ENCODE results near the gene AGPAT4.
"Not testable (repeated sequence)": the region's sequence is repeated elsewhere in the genome, so short reads cannot be mapped to it uniquely, and the experiment has no call there.

AGPAT4 gene

DNA sequence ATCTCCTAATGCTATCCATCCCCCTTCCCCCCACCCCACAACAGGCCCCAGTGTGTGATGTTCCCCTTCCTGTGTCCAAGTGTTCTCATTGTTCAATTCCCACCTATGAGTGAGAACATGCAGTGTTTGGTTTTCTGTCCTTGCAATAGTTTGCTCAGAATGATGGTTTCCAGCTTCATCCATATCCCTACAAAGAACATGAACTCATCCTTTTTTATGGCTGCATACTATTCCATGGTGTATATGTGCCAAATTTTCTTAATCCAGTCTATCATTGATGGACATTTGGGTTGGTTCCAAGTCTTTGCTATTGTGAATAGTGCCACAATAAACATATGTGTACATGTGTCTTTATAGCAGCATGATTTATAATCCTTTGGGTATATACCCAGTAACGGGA lies 101.1 kb downstream of the AGPAT4 start:
- H2BK15ac ChIP-seq (replicated peaks; ENCODE audit: low read depth); H2BK120ac ChIP-seq (ENCODE audit: low read depth, low read length); H3K4me3 ChIP-seq (ENCODE audit: low read length): not testable (repeated sequence)

DNA sequence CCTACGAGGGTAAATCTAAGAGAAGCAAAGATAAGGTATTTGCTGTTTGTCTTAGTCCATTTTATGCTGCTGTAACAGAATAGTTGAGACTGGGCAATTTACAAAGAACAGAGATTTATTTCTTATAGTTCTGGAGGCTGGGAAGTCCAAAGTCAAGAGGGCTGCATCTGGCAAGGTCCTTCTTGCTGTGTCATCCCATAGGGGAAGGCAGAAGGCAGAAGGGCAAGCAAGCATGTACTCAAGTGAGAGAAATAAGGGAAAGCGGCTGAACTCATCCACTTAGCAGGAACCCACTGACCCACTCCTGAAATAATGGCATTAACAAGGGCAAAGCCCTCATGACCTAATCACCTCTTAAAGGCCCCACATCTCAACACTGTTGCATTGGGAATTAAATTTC lies 102.7 kb downstream of the AGPAT4 start:
- no peak overlapping the region for H3K23ac ChIP-seq (ENCODE audit: low read length)
- H3K18ac ChIP-seq (ENCODE audit: low read length): no peak overlapping the region
- no peak overlapping the region for H4K5ac ChIP-seq (ENCODE audit: low read length)
- peaks cover 13% of the 10 kb centered on the region for H3K4me1 ChIP-seq (ENCODE audit: control insufficient read depth, low read depth, low read length)
- H2BK120ac ChIP-seq (ENCODE audit: low read depth, low read length): no peak overlapping the region
- no peak overlapping the region for H3K4me3 ChIP-seq (ENCODE audit: low read length)
- H2BK15ac ChIP-seq (replicated peaks; ENCODE audit: low read depth): no peak overlapping the region
- H3K9ac ChIP-seq (ENCODE audit: low read length): no peak overlapping the region
- H2BK5ac ChIP-seq (ENCODE audit: low read length): no peak overlapping the region
- no peak overlapping the region for H2AK5ac ChIP-seq (ENCODE audit: low read length)
- no peak overlapping the region for H3K27ac ChIP-seq (ENCODE audit: low read depth, low read length)
- H3K36me3 ChIP-seq (ENCODE audit: control insufficient read depth, insufficient read depth, low read length): no peaks in the 10 kb centered on the region
- no peak overlapping the region for H4K8ac ChIP-seq (ENCODE audit: low read depth, low read length)
- peaks cover 2% of the 10 kb centered on the region for H3K79me2 ChIP-seq (ENCODE audit: control insufficient read depth, insufficient read depth, low read length)
- H3K79me1 ChIP-seq (ENCODE audit: low read length): peaks cover 9% of the 10 kb centered on the region
- no peak overlapping the region for H3K56ac ChIP-seq (ENCODE audit: low read length)
- DNase-seq: no peak
- no CpG with 5 or more reads among the region's 2 CpGs for WGBS (ENCODE audit: extremely low coverage, insufficient coverage, low lambda C conversion rate)
- H3K4ac ChIP-seq (ENCODE audit: low read depth, low read length): no peak overlapping the region
- H3K27me3 ChIP-seq (ENCODE audit: insufficient read depth, low read length, poor library complexity): no peaks in the 10 kb centered on the region
- no peak overlapping the region for H3K4me2 ChIP-seq (ENCODE audit: low read length)

More for the DNA sequence above, 101.1 kb downstream of the AGPAT4 start:
- H2AK5ac ChIP-seq (ENCODE audit: low read length); H3K4ac ChIP-seq (ENCODE audit: low read depth, low read length); H3K9ac ChIP-seq (ENCODE audit: low read length); H3K18ac ChIP-seq (ENCODE audit: low read length); H3K4me2 ChIP-seq (ENCODE audit: low read length); H3K79me2 ChIP-seq (ENCODE audit: control insufficient read depth, insufficient read depth, low read length); DNase-seq; H3K27me3 ChIP-seq (ENCODE audit: insufficient read depth, low read length, poor library complexity); H4K5ac ChIP-seq (ENCODE audit: low read length); H3K36me3 ChIP-seq (ENCODE audit: control insufficient read depth, insufficient read depth, low read length); H3K56ac ChIP-seq (ENCODE audit: low read length); H3K27ac ChIP-seq (ENCODE audit: low read depth, low read length); H2BK5ac ChIP-seq (ENCODE audit: low read length); H3K4me1 ChIP-seq (ENCODE audit: control insufficient read depth, low read depth, low read length); H3K79me1 ChIP-seq (ENCODE audit: low read length); H4K8ac ChIP-seq (ENCODE audit: low read depth, low read length); H3K23ac ChIP-seq (ENCODE audit: low read length): not testable (repeated sequence)
- WGBS (ENCODE audit: extremely low coverage, insufficient coverage, low lambda C conversion rate): no CpG with 5 or more reads among the region's 1 CpG

DNA sequence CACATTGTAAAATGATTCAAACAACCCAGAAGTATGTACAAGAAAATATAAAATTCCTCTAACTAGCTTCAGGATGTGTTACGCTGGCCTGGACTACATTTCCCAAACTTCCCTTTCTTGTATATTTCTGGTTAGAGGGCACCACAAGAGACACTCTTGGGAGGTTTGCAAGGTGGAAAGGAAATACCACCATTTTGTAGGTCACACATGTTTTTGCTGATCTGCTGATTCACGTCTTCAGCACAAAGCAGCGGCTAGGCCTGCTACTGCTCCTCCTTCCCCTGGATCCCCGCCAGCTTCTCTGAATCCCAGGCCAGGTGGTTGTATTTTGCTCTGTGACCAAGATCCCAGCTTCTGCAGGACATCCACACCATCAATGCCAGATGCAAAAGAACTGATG lies 104.2 kb downstream of the AGPAT4 start:
- no CpG with 5 or more reads among the region's 4 CpGs for WGBS (ENCODE audit: extremely low coverage, insufficient coverage, low lambda C conversion rate)

DNA sequence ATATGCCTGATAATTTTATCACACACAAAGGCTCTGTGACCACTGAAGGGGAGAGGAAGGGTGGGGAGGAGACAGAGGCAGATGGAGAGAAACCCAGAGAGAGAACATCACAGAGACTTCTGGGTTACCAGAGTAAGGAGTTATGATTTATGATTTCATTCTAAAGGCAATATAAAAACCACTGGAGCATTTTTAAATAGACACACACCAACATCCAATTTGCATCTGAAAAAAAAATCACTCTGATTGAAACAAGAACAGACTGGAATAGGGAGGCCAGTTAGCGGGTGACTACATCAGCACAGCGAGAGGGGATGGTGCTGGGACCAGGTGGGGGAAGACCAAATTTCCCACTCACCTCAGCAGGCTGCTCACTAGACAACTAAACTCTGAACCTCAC lies 104.8 kb downstream of the AGPAT4 start:
- no peak overlapping the region for H3K9ac ChIP-seq (ENCODE audit: low read length)
- H3K27me3 ChIP-seq (ENCODE audit: insufficient read depth, low read length, poor library complexity): no peaks in the 10 kb centered on the region
- no CpG with 5 or more reads among the region's 2 CpGs for WGBS (ENCODE audit: extremely low coverage, insufficient coverage, low lambda C conversion rate)

More for the DNA sequence above, 104.2 kb downstream of the AGPAT4 start:
- no peak overlapping the region for H3K27ac ChIP-seq (ENCODE audit: low read depth, low read length)
- peaks cover 9% of the 10 kb centered on the region for H3K79me1 ChIP-seq (ENCODE audit: low read length)
- H3K4me2 ChIP-seq (ENCODE audit: low read length): no peak overlapping the region
- no peak overlapping the region for H4K5ac ChIP-seq (ENCODE audit: low read length)
- H3K27me3 ChIP-seq (ENCODE audit: insufficient read depth, low read length, poor library complexity): no peaks in the 10 kb centered on the region
- H2AK5ac ChIP-seq (ENCODE audit: low read length): no peak overlapping the region
- H4K8ac ChIP-seq (ENCODE audit: low read depth, low read length): no peak overlapping the region
- peak; percentile 14 for DNase-seq
- no peak overlapping the region for H2BK120ac ChIP-seq (ENCODE audit: low read depth, low read length)
- no peak overlapping the region for H3K9ac ChIP-seq (ENCODE audit: low read length)
- H3K4me3 ChIP-seq (ENCODE audit: low read length): no peak overlapping the region
- peaks cover 2% of the 10 kb centered on the region for H3K79me2 ChIP-seq (ENCODE audit: control insufficient read depth, insufficient read depth, low read length)
- H3K18ac ChIP-seq (ENCODE audit: low read length): no peak overlapping the region
- no peak overlapping the region for H2BK15ac ChIP-seq (replicated peaks; ENCODE audit: low read depth)
- peaks cover 13% of the 10 kb centered on the region for H3K4me1 ChIP-seq (ENCODE audit: control insufficient read depth, low read depth, low read length)
- H2BK5ac ChIP-seq (ENCODE audit: low read length): no peak overlapping the region
- H3K36me3 ChIP-seq (ENCODE audit: control insufficient read depth, insufficient read depth, low read length): peaks cover 3% of the 10 kb centered on the region
- no peak overlapping the region for H3K4ac ChIP-seq (ENCODE audit: low read depth, low read length)
- H3K56ac ChIP-seq (ENCODE audit: low read length): no peak overlapping the region
- no peak overlapping the region for H3K23ac ChIP-seq (ENCODE audit: low read length)

DNA sequence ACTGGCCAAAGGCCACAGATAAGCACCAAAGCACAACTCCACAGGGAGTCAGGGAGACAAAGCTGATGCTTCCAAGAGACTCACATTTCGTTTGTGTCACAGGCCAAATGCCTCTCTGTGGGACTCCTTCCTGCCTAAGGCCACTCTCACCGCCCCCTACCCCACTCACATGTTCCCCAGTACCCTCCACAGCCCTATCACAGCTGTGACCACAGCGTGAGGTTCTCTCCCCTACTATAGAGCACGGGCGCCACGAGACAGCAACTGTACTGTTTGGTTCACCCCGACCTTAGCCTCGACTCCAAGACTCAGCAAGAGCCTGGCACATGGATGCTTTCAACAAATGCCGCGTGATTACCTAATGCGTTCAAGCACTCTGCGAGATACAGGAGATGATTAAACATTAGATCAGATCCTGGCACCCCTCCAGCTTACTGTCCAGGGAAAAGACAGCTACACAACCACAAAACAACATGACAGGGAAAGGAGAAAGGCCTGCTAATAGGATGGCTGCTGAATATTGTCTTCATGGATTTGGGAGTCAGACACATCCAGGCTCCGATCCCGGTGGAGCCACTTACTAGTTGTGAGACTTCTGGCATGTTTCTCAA lies 105.5 kb downstream of the AGPAT4 start:
- Histone ChIP-seq H2AK5ac (ENCODE audit: low read length) (no peak overlapping the region), H3K79me2 (ENCODE audit: control insufficient read depth, insufficient read depth, low read length) (peaks cover 2% of the 10 kb centered on the region), H3K36me3 (ENCODE audit: control insufficient read depth, insufficient read depth, low read length) (peaks cover 3% of the 10 kb centered on the region), H4K8ac (ENCODE audit: low read depth, low read length) (no peak overlapping the region), H3K4ac (ENCODE audit: low read depth, low read length) (no peak overlapping the region), H3K4me2 (ENCODE audit: low read length) (peak overlapping the region; percentile 1), H3K4me3 (ENCODE audit: low read length) (no peak overlapping the region), H3K27me3 (ENCODE audit: insufficient read depth, low read length, poor library complexity) (no peaks in the 10 kb centered on the region), H3K18ac (ENCODE audit: low read length) (no peak overlapping the region), H3K79me1 (ENCODE audit: low read length) (peaks cover 9% of the 10 kb centered on the region), H4K5ac (ENCODE audit: low read length) (no peak overlapping the region), H3K23ac (ENCODE audit: low read length) (no peak overlapping the region), H2BK120ac (ENCODE audit: low read depth, low read length) (no peak overlapping the region), H2BK15ac (replicated peaks; ENCODE audit: low read depth) (no peak overlapping the region), H3K4me1 (ENCODE audit: control insufficient read depth, low read depth, low read length) (peaks cover 13% of the 10 kb centered on the region), H3K56ac (ENCODE audit: low read length) (peak overlapping the region; percentile 40), H3K9ac (ENCODE audit: low read length) (no peak overlapping the region), H3K27ac (ENCODE audit: low read depth, low read length) (peak overlapping the region; percentile 4), H2BK5ac (ENCODE audit: low read length) (peak overlapping the region; percentile 58)
- WGBS (ENCODE audit: extremely low coverage, insufficient coverage, low lambda C conversion rate): no CpG with 5 or more reads among the region's 14 CpGs
- peak; percentile 95 for DNase-seq

More for the DNA sequence above, 104.8 kb downstream of the AGPAT4 start:
- peaks cover 3% of the 10 kb centered on the region for H3K36me3 ChIP-seq (ENCODE audit: control insufficient read depth, insufficient read depth, low read length)
- no peak overlapping the region for H3K4me2 ChIP-seq (ENCODE audit: low read length)
- H3K4me1 ChIP-seq (ENCODE audit: control insufficient read depth, low read depth, low read length): peaks cover 13% of the 10 kb centered on the region
- H3K79me2 ChIP-seq (ENCODE audit: control insufficient read depth, insufficient read depth, low read length): peaks cover 2% of the 10 kb centered on the region
- H3K23ac ChIP-seq (ENCODE audit: low read length): no peak overlapping the region
- H3K18ac ChIP-seq (ENCODE audit: low read length): no peak overlapping the region
- no peak overlapping the region for H3K4ac ChIP-seq (ENCODE audit: low read depth, low read length)
- H3K56ac ChIP-seq (ENCODE audit: low read length): no peak overlapping the region
- no peak overlapping the region for H3K4me3 ChIP-seq (ENCODE audit: low read length)
- no peak overlapping the region for H4K8ac ChIP-seq (ENCODE audit: low read depth, low read length)
- H2AK5ac ChIP-seq (ENCODE audit: low read length): no peak overlapping the region
- no peak overlapping the region for H4K5ac ChIP-seq (ENCODE audit: low read length)
- H3K79me1 ChIP-seq (ENCODE audit: low read length): peaks cover 9% of the 10 kb centered on the region
- peak overlapping the region; percentile 4 for H3K27ac ChIP-seq (ENCODE audit: low read depth, low read length)
- H2BK5ac ChIP-seq (ENCODE audit: low read length): no peak overlapping the region
- no peak overlapping the region for H2BK120ac ChIP-seq (ENCODE audit: low read depth, low read length)
- no peak for DNase-seq
- H2BK15ac ChIP-seq (replicated peaks; ENCODE audit: low read depth): no peak overlapping the region

DNA sequence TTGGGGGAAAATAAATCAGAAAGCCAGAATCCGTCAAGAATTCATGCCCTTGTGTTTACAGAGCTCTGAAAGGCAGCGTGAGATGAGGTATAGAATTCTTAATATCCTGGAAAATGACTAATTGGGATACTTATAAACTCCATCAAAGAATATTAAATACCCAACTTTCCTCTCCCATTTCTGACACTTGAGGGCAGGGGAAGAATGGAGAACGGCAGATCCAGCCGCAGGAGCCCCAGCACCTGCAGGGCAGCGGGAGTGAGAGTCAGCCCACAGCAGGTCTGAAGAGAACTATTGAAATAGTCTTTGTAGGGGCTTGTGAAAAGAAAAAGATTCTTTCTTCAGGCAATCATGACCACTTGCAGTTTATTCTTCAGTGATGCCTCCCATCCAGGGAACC lies 107.2 kb downstream of the AGPAT4 start:
- Histone ChIP-seq H3K79me2 (ENCODE audit: control insufficient read depth, insufficient read depth, low read length) (peaks cover 2% of the 10 kb centered on the region), H4K5ac (ENCODE audit: low read length) (no peak overlapping the region), H3K23ac (ENCODE audit: low read length) (no peak overlapping the region), H3K79me1 (ENCODE audit: low read length) (peaks cover 9% of the 10 kb centered on the region), H3K9ac (ENCODE audit: low read length) (no peak overlapping the region), H3K36me3 (ENCODE audit: control insufficient read depth, insufficient read depth, low read length) (peaks cover 3% of the 10 kb centered on the region), H3K18ac (ENCODE audit: low read length) (no peak overlapping the region), H4K8ac (ENCODE audit: low read depth, low read length) (no peak overlapping the region), H3K4me3 (ENCODE audit: low read length) (no peak overlapping the region), H2BK120ac (ENCODE audit: low read depth, low read length) (no peak overlapping the region), H2BK5ac (ENCODE audit: low read length) (no peak overlapping the region), H2AK5ac (ENCODE audit: low read length) (no peak overlapping the region), H3K4ac (ENCODE audit: low read depth, low read length) (no peak overlapping the region), H2BK15ac (replicated peaks; ENCODE audit: low read depth) (no peak overlapping the region), H3K4me1 (ENCODE audit: control insufficient read depth, low read depth, low read length) (peaks cover 13% of the 10 kb centered on the region), H3K27ac (ENCODE audit: low read depth, low read length) (no peak overlapping the region), H3K4me2 (ENCODE audit: low read length) (no peak overlapping the region), H3K27me3 (ENCODE audit: insufficient read depth, low read length, poor library complexity) (no peaks in the 10 kb centered on the region), H3K56ac (ENCODE audit: low read length) (no peak overlapping the region)
- no peak for DNase-seq
- WGBS (ENCODE audit: extremely low coverage, insufficient coverage, low lambda C conversion rate): no CpG with 5 or more reads among the region's 5 CpGs

Measured in mesendoderm (in vitro differentiated cells).